Measurements from ENCODE around the gene ICA1.

The ICA1 gene

DNA sequence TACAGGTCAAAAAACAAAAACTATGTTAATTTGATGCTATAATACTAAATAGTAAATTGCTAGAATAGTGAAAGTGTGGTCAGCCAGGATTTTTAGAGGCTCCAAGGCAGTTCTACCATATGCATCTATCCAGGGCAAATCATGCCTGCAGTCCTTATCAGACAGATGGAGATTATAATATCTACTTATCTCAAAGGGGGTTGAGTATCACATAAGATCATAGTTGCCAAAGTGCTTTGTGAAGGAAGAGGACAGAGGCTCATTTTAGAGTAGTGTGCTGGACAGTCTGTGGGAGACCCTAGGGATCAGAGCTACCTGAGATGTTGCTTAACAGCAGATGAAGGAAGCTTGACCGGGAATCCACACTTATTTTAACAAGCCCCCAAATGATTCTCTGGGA, 3.2 kb downstream of the ICA1 start:
- Histone ChIP-seq H3K36me3 (ENCODE audit: control insufficient read depth, low read length) (no peaks in the 10 kb centered on the region), H3K4me1 (ENCODE audit: control insufficient read depth, low read length) (no peaks in the 10 kb centered on the region), H3K79me2 (ENCODE audit: control insufficient read depth, low read length) (no peaks in the 10 kb centered on the region), H3K4me2 (ENCODE audit: low read length) (no peak overlapping the region), H3F3A (ENCODE audit: control insufficient read depth, insufficient read depth) (no peaks in the 10 kb centered on the region), H3K27ac (ENCODE audit: low read depth, low read length) (no peak overlapping the region), H3K27me3 (ENCODE audit: control insufficient read depth, low read length) (peaks cover 38% of the 10 kb centered on the region), H3K9me3 (ENCODE audit: control insufficient read depth, insufficient read depth, low read length) (no peaks in the 10 kb centered on the region), H4K20me1 (ENCODE audit: control insufficient read depth, insufficient read depth, low read depth, low read length) (no peaks in the 10 kb centered on the region), H3K9me2 (replicated peaks; ENCODE audit: control insufficient read depth, low read length) (no peaks in the 10 kb centered on the region), H3K4me3 (ENCODE audit: low read length) (no peak overlapping the region)
- TF ChIP-seq EZH2phosphoT487 (IDR thresholded peaks at IDR 0.05; ENCODE audit: borderline replicate concordance, low read length): no peak
- TF ChIP-seq, protein P1, sequence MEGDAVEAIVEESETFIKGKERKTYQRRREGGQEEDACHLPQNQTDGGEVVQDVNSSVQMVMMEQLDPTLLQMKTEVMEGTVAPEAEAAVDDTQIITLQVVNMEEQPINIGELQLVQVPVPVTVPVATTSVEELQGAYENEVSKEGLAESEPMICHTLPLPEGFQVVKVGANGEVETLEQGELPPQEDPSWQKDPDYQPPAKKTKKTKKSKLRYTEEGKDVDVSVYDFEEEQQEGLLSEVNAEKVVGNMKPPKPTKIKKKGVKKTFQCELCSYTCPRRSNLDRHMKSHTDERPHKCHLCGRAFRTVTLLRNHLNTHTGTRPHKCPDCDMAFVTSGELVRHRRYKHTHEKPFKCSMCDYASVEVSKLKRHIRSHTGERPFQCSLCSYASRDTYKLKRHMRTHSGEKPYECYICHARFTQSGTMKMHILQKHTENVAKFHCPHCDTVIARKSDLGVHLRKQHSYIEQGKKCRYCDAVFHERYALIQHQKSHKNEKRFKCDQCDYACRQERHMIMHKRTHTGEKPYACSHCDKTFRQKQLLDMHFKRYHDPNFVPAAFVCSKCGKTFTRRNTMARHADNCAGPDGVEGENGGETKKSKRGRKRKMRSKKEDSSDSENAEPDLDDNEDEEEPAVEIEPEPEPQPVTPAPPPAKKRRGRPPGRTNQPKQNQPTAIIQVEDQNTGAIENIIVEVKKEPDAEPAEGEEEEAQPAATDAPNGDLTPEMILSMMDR (IDR thresholded peaks at IDR 0.05; ENCODE audit: low read depth, low read length, poor library complexity, severe bottlenecking): no peak

DNA sequence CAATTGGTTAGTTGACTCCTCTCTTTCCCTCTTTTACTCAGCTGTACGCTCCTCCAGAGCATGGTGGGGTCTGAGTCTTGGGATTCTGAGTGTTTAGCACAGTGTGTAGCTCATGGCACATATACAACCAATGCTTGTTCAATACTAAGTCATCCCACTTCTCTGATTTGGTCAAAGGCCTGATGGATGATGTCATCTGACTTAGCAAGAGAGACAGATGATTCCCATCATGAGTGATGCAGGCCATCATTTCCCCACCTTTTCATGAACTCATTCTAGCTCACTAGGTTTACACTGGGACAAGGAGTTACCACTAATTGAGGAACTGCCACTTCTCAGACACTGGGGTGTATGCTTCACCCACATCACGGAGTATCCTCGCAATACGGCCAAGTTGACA, 3.8 kb downstream of the ICA1 start:
- no peaks in the 10 kb centered on the region for H3K9me2 ChIP-seq (replicated peaks; ENCODE audit: control insufficient read depth, low read length)
- no peaks in the 10 kb centered on the region for H3K79me2 ChIP-seq (ENCODE audit: control insufficient read depth, low read length)
- no peaks in the 10 kb centered on the region for H3K4me1 ChIP-seq (ENCODE audit: control insufficient read depth, low read length)
- no peak for TF ChIP-seq EZH2phosphoT487 (IDR thresholded peaks at IDR 0.05; ENCODE audit: borderline replicate concordance, low read length)
- TF ChIP-seq, protein P1 (IDR thresholded peaks at IDR 0.05; ENCODE audit: low read depth, low read length, poor library complexity, severe bottlenecking): no peak
- no peak overlapping the region for H3K4me3 ChIP-seq (ENCODE audit: low read length)
- H3F3A ChIP-seq (ENCODE audit: control insufficient read depth, insufficient read depth): no peaks in the 10 kb centered on the region
- H4K20me1 ChIP-seq (ENCODE audit: control insufficient read depth, insufficient read depth, low read depth, low read length): no peaks in the 10 kb centered on the region
- H3K9me3 ChIP-seq (ENCODE audit: control insufficient read depth, insufficient read depth, low read length): no peaks in the 10 kb centered on the region
- H3K36me3 ChIP-seq (ENCODE audit: control insufficient read depth, low read length): no peaks in the 10 kb centered on the region
- H3K27me3 ChIP-seq (ENCODE audit: control insufficient read depth, low read length): peaks cover 35% of the 10 kb centered on the region
- H3K27ac ChIP-seq (ENCODE audit: low read depth, low read length): no peak overlapping the region
- H3K4me2 ChIP-seq (ENCODE audit: low read length): no peak overlapping the region

DNA sequence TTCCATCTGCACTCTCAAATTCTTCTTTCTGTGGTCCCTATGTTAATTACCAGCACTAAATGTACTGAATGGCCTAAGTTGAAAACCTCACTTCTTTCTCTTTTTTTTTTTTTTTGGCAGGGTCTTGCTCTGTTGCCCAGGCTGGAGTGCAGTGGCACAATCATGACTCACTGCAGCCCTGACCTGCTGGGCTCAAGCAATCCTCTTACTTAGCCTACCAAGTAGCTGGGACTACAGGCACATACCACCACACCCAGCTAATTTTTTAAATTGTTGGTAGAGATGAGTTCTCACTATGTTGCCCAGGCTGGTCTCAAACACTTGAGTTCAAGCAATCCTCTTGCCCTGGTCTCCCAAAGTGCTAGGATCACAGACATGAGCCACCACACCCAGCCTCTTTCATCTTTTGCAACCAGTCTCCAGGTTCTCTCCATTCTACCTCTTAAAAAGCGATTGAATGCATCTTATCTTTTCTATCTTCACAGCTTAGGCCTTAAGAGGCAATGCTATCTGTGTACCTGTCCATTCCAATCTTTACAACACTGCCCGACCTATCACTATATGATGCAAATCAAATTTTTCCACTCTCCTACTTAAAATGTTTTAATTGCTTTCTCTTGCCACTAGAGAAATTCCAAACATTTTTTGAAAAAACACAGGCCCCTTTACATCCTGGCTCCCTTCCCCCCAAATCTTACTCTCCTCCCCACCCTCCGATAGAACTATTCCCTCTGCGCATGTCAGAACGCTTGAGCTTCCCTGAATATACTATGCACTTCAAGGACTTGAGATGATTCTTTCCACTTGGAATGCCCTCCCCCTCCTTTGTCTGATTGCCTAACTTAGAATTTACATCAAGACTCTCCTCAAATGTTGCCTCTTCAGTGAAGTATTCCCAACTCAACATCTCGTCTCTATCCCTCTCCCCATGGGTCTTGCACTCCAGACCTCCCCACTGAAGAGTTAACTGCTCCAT, 6.0 kb downstream of the ICA1 start:
- Histone ChIP-seq H3K4me3 (ENCODE audit: low read length) (no peak overlapping the region), H3K4me2 (ENCODE audit: low read length) (no peak overlapping the region), H3K27ac (ENCODE audit: low read depth, low read length) (no peak overlapping the region), H3K9me3 (ENCODE audit: control insufficient read depth, insufficient read depth, low read length) (no peaks in the 10 kb centered on the region), H3K27me3 (ENCODE audit: control insufficient read depth, low read length) (peaks cover 15% of the 10 kb centered on the region), H3K4me1 (ENCODE audit: control insufficient read depth, low read length) (no peaks in the 10 kb centered on the region), H3K36me3 (ENCODE audit: control insufficient read depth, low read length) (no peaks in the 10 kb centered on the region), H3K9me2 (replicated peaks; ENCODE audit: control insufficient read depth, low read length) (no peaks in the 10 kb centered on the region), H3F3A (ENCODE audit: control insufficient read depth, insufficient read depth) (no peaks in the 10 kb centered on the region), H3K79me2 (ENCODE audit: control insufficient read depth, low read length) (no peaks in the 10 kb centered on the region), H4K20me1 (ENCODE audit: control insufficient read depth, insufficient read depth, low read depth, low read length) (no peaks in the 10 kb centered on the region)
- TF ChIP-seq EZH2phosphoT487 (IDR thresholded peaks at IDR 0.05; ENCODE audit: borderline replicate concordance, low read length): no peak
- TF ChIP-seq, protein P1 (IDR thresholded peaks at IDR 0.05; ENCODE audit: low read depth, low read length, poor library complexity, severe bottlenecking): no peak

All from DOHH2 (cell line).